WTC11 (cell line): ENCODE measurements around the gene PSMC6. TPM values are rescaled to one million over a fixed set of nuclear protein-coding genes. Genes with fewer than 3 reads are reported as not detected.

Source experiments
- ATAC-seq: fragments of 200-7000 bp; cut with Tn5 transposase; 2 replicates; pipeline ENCODE4 v1.10.0; 2021; ENCODE audit warnings: mild to moderate bottlenecking, moderate library complexity
- CTCF ChIA-PET: fragments of 300-600 bp; sonication (Branson Sonifier 250); formaldehyde crosslinking; loops from one replicate; lab custom pipeline; 2021; ENCODE audit warnings: antibody characterized with exemption; lab: Charles Lee
- POLR2A ChIA-PET: fragments of 350-600 bp; sonication (Branson Sonifier 250); formaldehyde crosslinking; loops from one replicate; lab custom pipeline; 2021; ENCODE audit warnings: antibody characterized with exemption; lab: Charles Lee
- DNase-seq: peaks from one replicate; pipeline ENCODE4 v3.0.0; 2021; ENCODE audit warnings: low spot score
- H3K27ac Mint-ChIP-seq: 2 replicates; pipeline ENCODE4 v1.8.0; 2021; ENCODE audit warnings: mixed read lengths
- H3K27me3 Mint-ChIP-seq: 2 replicates; pipeline ENCODE4 v1.8.0; 2021; ENCODE audit warnings: low read depth, mild to moderate bottlenecking, moderate library complexity, mixed read lengths
- H3K36me3 Mint-ChIP-seq: 2 replicates; pipeline ENCODE4 v1.8.0; 2021; ENCODE audit warnings: mixed read lengths
- H3K4me1 Mint-ChIP-seq: 2 replicates; pipeline ENCODE4 v1.8.0; 2022; ENCODE audit warnings: mixed read lengths
- H3K4me3 Mint-ChIP-seq: 2 replicates; pipeline ENCODE4 v1.8.0; 2021; ENCODE audit warnings: mild to moderate bottlenecking, moderate library complexity, mixed read lengths
- H3K9me3 Mint-ChIP-seq: 2 replicates; pipeline ENCODE4 v1.8.0; 2021; ENCODE audit warnings: mixed read lengths
- CBFB ChIP-seq: sonication (generic); formaldehyde crosslinking; IDR thresholded peaks from 2 replicates; pipeline ENCODE4 v1.8.1; 2022; ENCODE audit warnings: mild to moderate bottlenecking, low read depth, missing genetic modification reagents
- GRHL2 ChIP-seq: fragments of 250-450 bp; sonication (Bioruptor Pico); IDR thresholded peaks from 2 replicates; pipeline ENCODE4 v1.8.0; 2022; ENCODE audit warnings: mild to moderate bottlenecking, moderate library complexity; ENCODE audit not compliant: insufficient replicate concordance, severe bottlenecking
- HMGA2 ChIP-seq: fragments of 250-450 bp; sonication (Bioruptor Pico); IDR thresholded peaks from 2 replicates; pipeline ENCODE4 v1.4.0; 2021; ENCODE audit warnings: mild to moderate bottlenecking, moderate library complexity
- JAZF1 ChIP-seq: fragments of 250-450 bp; sonication (Bioruptor Pico); IDR thresholded peaks from 2 replicates; pipeline ENCODE4 v1.9.0; 2021; ENCODE audit warnings: moderate library complexity, mild to moderate bottlenecking, inconsistent platforms
- KAT7 ChIP-seq: sonication (generic); formaldehyde crosslinking; IDR thresholded peaks from 2 replicates; pipeline ENCODE4 v1.8.1; 2023; ENCODE audit warnings: missing genetic modification reagents, mild to moderate bottlenecking, borderline replicate concordance
- RORB ChIP-seq: fragments of 250-450 bp; sonication (Bioruptor Pico); IDR thresholded peaks from 2 replicates; pipeline ENCODE4 v1.9.0; 2021; ENCODE audit warnings: mild to moderate bottlenecking
- SMAD3 ChIP-seq: sonication (generic); formaldehyde crosslinking; IDR thresholded peaks from 2 replicates; pipeline ENCODE4 v1.8.0; 2022; ENCODE audit warnings: missing genetic modification reagents, mild to moderate bottlenecking, borderline replicate concordance
- TEAD1 ChIP-seq: sonication (generic); formaldehyde crosslinking; IDR thresholded peaks from 2 replicates; pipeline ENCODE4 v1.8.0; 2022; ENCODE audit warnings: mild to moderate bottlenecking, missing genetic modification reagents
- ZNF121 ChIP-seq: sonication (generic); formaldehyde crosslinking; IDR thresholded peaks from 2 replicates; pipeline ENCODE4 v1.8.0; 2023; ENCODE audit warnings: missing genetic modification reagents
- ZNF219 ChIP-seq: sonication (generic); formaldehyde crosslinking; IDR thresholded peaks from 2 replicates; pipeline ENCODE4 v1.8.0; 2023; ENCODE audit warnings: missing genetic modification reagents, mild to moderate bottlenecking, borderline replicate concordance
- ZNF396 ChIP-seq: fragments of 250-450 bp; sonication (Bioruptor Pico); IDR thresholded peaks from 2 replicates; pipeline ENCODE4 v1.8.0; 2021; ENCODE audit warnings: mild to moderate bottlenecking, moderate library complexity, borderline replicate concordance
- ZNF671 ChIP-seq: fragments of 250-450 bp; sonication (Bioruptor Pico); IDR thresholded peaks from 2 replicates; pipeline ENCODE4 v1.8.0; 2021; ENCODE audit warnings: mild to moderate bottlenecking
- total RNA-seq: library from RNA; stranded (reverse); gene quantifications from 3 replicates; pipeline ENCODE4 v1.2.3, GENCODE V29; 2021
- TF ChIP-seq, protein P1 (sequence below): fragments of 250-450 bp; sonication (Bioruptor Pico); IDR thresholded peaks from 2 replicates; pipeline ENCODE4 v1.9.0; 2021; ENCODE audit warnings: mild to moderate bottlenecking
- TF ChIP-seq, protein P2 (sequence below): sonication (generic); formaldehyde crosslinking; IDR thresholded peaks from 2 replicates; pipeline ENCODE4 v1.8.1; 2022; ENCODE audit warnings: low read depth, mild to moderate bottlenecking, moderate library complexity, missing genetic modification reagents, borderline replicate concordance
- TF ChIP-seq, protein P3 (sequence below): fragments of 250-450 bp; sonication (Bioruptor Pico); IDR thresholded peaks from 2 replicates; pipeline ENCODE4 v1.9.0; 2021; ENCODE audit warnings: moderate library complexity, mild to moderate bottlenecking, inconsistent platforms, borderline replicate concordance
- TF ChIP-seq, protein P4 (sequence below): fragments of 250-450 bp; sonication (Bioruptor Pico); IDR thresholded peaks from 2 replicates; pipeline ENCODE4 v1.8.0; 2021; ENCODE audit warnings: mild to moderate bottlenecking
- TF ChIP-seq, protein P5 (sequence below): sonication (generic); formaldehyde crosslinking; IDR thresholded peaks from 2 replicates; pipeline ENCODE4 v1.8.1; 2023; ENCODE audit warnings: mild to moderate bottlenecking, missing genetic modification reagents, moderate library complexity
- TF ChIP-seq, protein P6 (sequence below): sonication (generic); formaldehyde crosslinking; IDR thresholded peaks from 2 replicates; pipeline ENCODE4 v1.8.1; 2022; ENCODE audit warnings: mild to moderate bottlenecking, missing genetic modification reagents, moderate library complexity, borderline replicate concordance
- TF ChIP-seq, protein P7 (sequence below): sonication (generic); formaldehyde crosslinking; conservative IDR thresholded peaks from 2 replicates; pipeline ENCODE4 v1.8.1; 2022; ENCODE audit warnings: mild to moderate bottlenecking, missing genetic modification reagents
- TF ChIP-seq, protein P8 (sequence below): sonication (generic); formaldehyde crosslinking; IDR thresholded peaks from 2 replicates; pipeline ENCODE4 v1.8.1; 2023; ENCODE audit warnings: mild to moderate bottlenecking, missing genetic modification reagents, borderline replicate concordance
- TF ChIP-seq, protein P9 (sequence below): sonication (generic); formaldehyde crosslinking; IDR thresholded peaks from 2 replicates; pipeline ENCODE4 v1.8.0; 2023; ENCODE audit warnings: missing genetic modification reagents
- TF ChIP-seq, protein P10 (sequence below): sonication (generic); formaldehyde crosslinking; IDR thresholded peaks from 2 replicates; pipeline ENCODE4 v1.8.0; 2022; ENCODE audit warnings: mild to moderate bottlenecking, missing genetic modification reagents

The PSMC6 gene
- total RNA-seq, 1 experiment from 2014 or later, result 96.4 TPM

DNA sequence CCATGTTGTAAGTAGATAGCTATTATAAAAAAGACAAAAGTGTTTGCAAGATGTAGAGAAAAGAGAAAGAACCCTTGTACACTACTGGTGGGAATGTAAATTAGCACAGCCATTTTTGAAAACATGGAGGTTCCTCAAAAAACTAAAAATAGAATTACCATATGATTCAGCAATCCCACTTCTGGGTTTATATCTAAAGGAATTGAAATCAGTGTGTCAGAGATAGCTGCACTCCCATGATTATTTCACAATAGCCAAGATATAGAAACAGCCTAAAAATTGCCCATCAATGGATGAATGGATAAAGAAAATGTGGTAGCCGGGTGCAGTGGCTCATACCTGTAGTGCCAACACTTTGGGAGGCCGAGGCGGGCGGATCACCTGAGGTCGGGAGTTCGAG is 9.2 kb downstream of the PSMC6 start:
- Mint-ChIP-seq H3K4me1 (no peaks in the 10 kb centered on the region), H3K9me3 (no peaks in the 10 kb centered on the region)
- DNase-seq, result no peak
- POLR2A ChIA-PET, result interaction anchor here (1.5 kb wide), 1 partner anchor 9 kb away, joined by 4 read pairs; the partner anchor contains the start of gene PSMC6
- TF ChIP-seq, protein P1, sequence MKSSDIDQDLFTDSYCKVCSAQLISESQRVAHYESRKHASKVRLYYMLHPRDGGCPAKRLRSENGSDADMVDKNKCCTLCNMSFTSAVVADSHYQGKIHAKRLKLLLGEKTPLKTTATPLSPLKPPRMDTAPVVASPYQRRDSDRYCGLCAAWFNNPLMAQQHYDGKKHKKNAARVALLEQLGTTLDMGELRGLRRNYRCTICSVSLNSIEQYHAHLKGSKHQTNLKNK, result no peak
- no peak for TF ChIP-seq RORB (CRISPR knock-in tag)
- TF ChIP-seq, protein P2, sequence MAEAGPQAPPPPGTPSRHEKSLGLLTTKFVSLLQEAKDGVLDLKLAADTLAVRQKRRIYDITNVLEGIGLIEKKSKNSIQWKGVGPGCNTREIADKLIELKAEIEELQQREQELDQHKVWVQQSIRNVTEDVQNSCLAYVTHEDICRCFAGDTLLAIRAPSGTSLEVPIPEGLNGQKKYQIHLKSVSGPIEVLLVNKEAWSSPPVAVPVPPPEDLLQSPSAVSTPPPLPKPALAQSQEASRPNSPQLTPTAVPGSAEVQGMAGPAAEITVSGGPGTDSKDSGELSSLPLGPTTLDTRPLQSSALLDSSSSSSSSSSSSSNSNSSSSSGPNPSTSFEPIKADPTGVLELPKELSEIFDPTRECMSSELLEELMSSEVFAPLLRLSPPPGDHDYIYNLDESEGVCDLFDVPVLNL, result no peak
- no peak for TF ChIP-seq ZNF219
- no peak for TF ChIP-seq CBFB (CRISPR knock-in tag)
- TF ChIP-seq, protein P3, sequence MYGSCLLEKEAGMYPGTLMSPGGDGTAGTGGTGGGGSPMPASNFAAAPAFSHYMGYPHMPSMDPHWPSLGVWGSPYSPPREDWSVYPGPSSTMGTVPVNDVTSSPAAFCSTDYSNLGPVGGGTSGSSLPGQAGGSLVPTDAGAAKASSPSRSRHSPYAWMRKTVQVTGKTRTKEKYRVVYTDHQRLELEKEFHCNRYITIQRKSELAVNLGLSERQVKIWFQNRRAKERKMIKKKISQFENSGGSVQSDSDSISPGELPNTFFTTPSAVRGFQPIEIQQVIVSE (CRISPR knock-in tag), result no peak
- TF ChIP-seq HMGA2 (CRISPR knock-in tag), result no peak
- TF ChIP-seq, all 79 proteins: peak for 0
- no peak for ATAC-seq
- Mint-ChIP-seq H3K4me3 (no peak overlapping the region), H3K36me3 (peaks cover 77% of the 10 kb centered on the region), H3K27me3 (no peaks in the 10 kb centered on the region), H3K27ac (no peak overlapping the region)
- CTCF ChIA-PET, result no interaction called here

DNA sequence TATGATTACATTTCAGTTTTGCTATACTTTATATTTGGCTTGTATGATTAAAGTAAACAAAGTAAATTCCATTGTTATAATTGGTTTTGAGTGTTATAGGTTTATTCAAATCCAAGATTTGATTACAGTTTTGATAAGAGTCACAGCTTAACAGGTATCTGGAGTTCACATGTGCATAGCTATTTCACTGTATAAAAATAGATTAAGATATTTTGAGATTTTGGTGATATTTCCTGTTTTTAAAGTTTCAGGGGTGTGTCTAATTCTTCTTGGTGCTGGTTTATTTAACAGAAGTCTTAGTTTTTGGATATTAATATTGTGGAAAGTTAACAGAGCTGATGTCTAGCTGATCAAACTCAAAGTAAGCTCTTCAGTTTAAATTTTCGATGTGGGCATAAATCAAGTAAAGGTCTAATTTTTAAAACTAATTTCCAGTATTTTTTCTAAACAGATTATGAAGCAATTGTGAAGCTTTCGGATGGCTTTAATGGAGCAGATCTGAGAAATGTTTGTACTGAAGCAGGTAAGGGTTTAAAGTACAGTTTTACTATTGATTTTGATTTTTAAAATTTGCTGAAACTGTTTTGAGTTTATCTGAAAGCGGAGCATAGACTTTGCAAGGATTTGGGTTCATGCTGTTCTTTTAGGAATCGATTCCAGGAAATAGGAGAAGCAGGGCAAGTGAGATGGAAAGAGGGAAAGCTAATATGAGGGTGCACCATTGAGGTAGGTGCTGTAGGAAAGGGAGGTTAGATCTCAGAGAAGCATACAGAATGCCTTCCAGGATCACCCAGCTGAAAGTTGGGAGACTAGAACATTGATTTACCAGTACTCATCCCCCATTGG is 16.7 kb downstream of the PSMC6 start:
- Mint-ChIP-seq H3K27ac (no peak overlapping the region; the same call in 1 of the 2 replicates), H3K4me3 (no peak overlapping the region), H3K4me1 (peaks cover 5% of the 10 kb centered on the region; the same call in 1 of the 2 replicates), H3K36me3 (peaks cover 62% of the 10 kb centered on the region), H3K27me3 (no peaks in the 10 kb centered on the region), H3K9me3 (no peaks in the 10 kb centered on the region)
- DNase-seq (no peak), ATAC-seq (no peak)
- ChIA-PET CTCF (no interaction called here), POLR2A (no interaction called here)
- TF ChIP-seq ZNF121 (no peak), KAT7 (CRISPR knock-in tag) (no peak), ZNF396 (CRISPR knock-in tag) (no peak), ZNF671 (CRISPR knock-in tag) (no peak), JAZF1 (no peak), SMAD3 (no peak), TEAD1 (CRISPR knock-in tag) (no peak), GRHL2 (no peak)
- TF ChIP-seq, protein P4, sequence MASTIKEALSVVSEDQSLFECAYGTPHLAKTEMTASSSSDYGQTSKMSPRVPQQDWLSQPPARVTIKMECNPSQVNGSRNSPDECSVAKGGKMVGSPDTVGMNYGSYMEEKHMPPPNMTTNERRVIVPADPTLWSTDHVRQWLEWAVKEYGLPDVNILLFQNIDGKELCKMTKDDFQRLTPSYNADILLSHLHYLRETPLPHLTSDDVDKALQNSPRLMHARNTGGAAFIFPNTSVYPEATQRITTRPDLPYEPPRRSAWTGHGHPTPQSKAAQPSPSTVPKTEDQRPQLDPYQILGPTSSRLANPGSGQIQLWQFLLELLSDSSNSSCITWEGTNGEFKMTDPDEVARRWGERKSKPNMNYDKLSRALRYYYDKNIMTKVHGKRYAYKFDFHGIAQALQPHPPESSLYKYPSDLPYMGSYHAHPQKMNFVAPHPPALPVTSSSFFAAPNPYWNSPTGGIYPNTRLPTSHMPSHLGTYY (CRISPR knock-in tag), result no peak
- TF ChIP-seq, protein P5, sequence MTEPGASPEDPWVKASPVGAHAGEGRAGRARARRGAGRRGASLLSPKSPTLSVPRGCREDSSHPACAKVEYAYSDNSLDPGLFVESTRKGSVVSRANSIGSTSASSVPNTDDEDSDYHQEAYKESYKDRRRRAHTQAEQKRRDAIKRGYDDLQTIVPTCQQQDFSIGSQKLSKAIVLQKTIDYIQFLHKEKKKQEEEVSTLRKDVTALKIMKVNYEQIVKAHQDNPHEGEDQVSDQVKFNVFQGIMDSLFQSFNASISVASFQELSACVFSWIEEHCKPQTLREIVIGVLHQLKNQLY (CRISPR knock-in tag), result no peak
- TF ChIP-seq, protein P6, sequence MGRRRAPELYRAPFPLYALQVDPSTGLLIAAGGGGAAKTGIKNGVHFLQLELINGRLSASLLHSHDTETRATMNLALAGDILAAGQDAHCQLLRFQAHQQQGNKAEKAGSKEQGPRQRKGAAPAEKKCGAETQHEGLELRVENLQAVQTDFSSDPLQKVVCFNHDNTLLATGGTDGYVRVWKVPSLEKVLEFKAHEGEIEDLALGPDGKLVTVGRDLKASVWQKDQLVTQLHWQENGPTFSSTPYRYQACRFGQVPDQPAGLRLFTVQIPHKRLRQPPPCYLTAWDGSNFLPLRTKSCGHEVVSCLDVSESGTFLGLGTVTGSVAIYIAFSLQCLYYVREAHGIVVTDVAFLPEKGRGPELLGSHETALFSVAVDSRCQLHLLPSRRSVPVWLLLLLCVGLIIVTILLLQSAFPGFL (CRISPR knock-in tag), result no peak
- TF ChIP-seq, protein P3 (CRISPR knock-in tag), result no peak
- TF ChIP-seq, protein P7, sequence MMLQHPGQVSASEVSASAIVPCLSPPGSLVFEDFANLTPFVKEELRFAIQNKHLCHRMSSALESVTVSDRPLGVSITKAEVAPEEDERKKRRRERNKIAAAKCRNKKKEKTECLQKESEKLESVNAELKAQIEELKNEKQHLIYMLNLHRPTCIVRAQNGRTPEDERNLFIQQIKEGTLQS (CRISPR knock-in tag), result no peak
- TF ChIP-seq, protein P8, sequence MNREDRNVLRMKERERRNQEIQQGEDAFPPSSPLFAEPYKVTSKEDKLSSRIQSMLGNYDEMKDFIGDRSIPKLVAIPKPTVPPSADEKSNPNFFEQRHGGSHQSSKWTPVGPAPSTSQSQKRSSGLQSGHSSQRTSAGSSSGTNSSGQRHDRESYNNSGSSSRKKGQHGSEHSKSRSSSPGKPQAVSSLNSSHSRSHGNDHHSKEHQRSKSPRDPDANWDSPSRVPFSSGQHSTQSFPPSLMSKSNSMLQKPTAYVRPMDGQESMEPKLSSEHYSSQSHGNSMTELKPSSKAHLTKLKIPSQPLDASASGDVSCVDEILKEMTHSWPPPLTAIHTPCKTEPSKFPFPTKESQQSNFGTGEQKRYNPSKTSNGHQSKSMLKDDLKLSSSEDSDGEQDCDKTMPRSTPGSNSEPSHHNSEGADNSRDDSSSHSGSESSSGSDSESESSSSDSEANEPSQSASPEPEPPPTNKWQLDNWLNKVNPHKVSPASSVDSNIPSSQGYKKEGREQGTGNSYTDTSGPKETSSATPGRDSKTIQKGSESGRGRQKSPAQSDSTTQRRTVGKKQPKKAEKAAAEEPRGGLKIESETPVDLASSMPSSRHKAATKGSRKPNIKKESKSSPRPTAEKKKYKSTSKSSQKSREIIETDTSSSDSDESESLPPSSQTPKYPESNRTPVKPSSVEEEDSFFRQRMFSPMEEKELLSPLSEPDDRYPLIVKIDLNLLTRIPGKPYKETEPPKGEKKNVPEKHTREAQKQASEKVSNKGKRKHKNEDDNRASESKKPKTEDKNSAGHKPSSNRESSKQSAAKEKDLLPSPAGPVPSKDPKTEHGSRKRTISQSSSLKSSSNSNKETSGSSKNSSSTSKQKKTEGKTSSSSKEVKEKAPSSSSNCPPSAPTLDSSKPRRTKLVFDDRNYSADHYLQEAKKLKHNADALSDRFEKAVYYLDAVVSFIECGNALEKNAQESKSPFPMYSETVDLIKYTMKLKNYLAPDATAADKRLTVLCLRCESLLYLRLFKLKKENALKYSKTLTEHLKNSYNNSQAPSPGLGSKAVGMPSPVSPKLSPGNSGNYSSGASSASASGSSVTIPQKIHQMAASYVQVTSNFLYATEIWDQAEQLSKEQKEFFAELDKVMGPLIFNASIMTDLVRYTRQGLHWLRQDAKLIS (CRISPR knock-in tag), result no peak
- TF ChIP-seq, protein P9, sequence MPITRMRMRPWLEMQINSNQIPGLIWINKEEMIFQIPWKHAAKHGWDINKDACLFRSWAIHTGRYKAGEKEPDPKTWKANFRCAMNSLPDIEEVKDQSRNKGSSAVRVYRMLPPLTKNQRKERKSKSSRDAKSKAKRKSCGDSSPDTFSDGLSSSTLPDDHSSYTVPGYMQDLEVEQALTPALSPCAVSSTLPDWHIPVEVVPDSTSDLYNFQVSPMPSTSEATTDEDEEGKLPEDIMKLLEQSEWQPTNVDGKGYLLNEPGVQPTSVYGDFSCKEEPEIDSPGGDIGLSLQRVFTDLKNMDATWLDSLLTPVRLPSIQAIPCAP (CRISPR knock-in tag), result no peak
- TF ChIP-seq, protein P10, sequence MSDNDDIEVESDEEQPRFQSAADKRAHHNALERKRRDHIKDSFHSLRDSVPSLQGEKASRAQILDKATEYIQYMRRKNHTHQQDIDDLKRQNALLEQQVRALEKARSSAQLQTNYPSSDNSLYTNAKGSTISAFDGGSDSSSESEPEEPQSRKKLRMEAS, result no peak
